ENCODE data around the gene SDR39U1. TPM values are rescaled to one million over a fixed set of nuclear protein-coding genes. Genes with fewer than 3 reads are reported as not detected.

Gene SDR39U1
- total RNA-seq, 1 experiment from 2014 or later = 56.7 TPM

GRCh38 chr14:24416932-24417619, 25.5 kb downstream of the SDR39U1 start:
- H3K4me3 Mint-ChIP-seq = no peak overlapping the region
- DNase-seq (ENCODE audit: low spot score) (no peak), ATAC-seq (no peak)
- ChIA-PET POLR2A (interaction anchor here (0.9 kb wide), 1 partner anchor 17 kb away, joined by 3 read pairs; no protein-coding TSS in a partner anchor), CTCF (interaction anchor here (0.7 to 5.4 kb wide), 7 partner anchors 10 to 84 kb away, joined by 3 to 37 read pairs (median 4); partner anchors contain the start of genes ADCY4, CBLN3, KHNYN and NYNRIN)
- H3K27ac Mint-ChIP-seq = no peak overlapping the region
- no peaks in the 10 kb centered on the region for H3K9me3 Mint-ChIP-seq
- TF ChIP-seq ZMAT4 (CRISPR knock-in tag; IDR thresholded peaks at IDR 0.05) = no peak
- TF ChIP-seq ZNF512 (CRISPR knock-in tag; IDR thresholded peaks at IDR 0.05; ENCODE audit: borderline replicate concordance) = no peak
- TF ChIP-seq NR1H2 (CRISPR knock-in tag; IDR thresholded peaks at IDR 0.05) = no peak
- no peak for TF ChIP-seq ERG (CRISPR knock-in tag; IDR thresholded peaks at IDR 0.05)
- no peak for TF ChIP-seq ESRRA (CRISPR knock-in tag; IDR thresholded peaks at IDR 0.05; ENCODE audit: borderline replicate concordance)
- TF ChIP-seq ATF3 (CRISPR knock-in tag; conservative IDR thresholded peaks at IDR 0.05) = no peak
- TF ChIP-seq ZNF416 (CRISPR knock-in tag; IDR thresholded peaks at IDR 0.05) = no peak
- no peak for TF ChIP-seq SP1 (CRISPR knock-in tag; conservative IDR thresholded peaks at IDR 0.05)
- TF ChIP-seq MAX (CRISPR knock-in tag; IDR thresholded peaks at IDR 0.05) = no peak
- no peak for TF ChIP-seq ATF1 (CRISPR knock-in tag; IDR thresholded peaks at IDR 0.05)
- TF ChIP-seq FOXK1 (CRISPR knock-in tag; IDR thresholded peaks at IDR 0.05) = no peak
- H3K4me1 Mint-ChIP-seq = no peaks in the 10 kb centered on the region
- peaks cover 9% of the 10 kb centered on the region; the same call in 1 of the 2 replicates for H3K36me3 Mint-ChIP-seq
- peaks cover 30% of the 10 kb centered on the region for H3K27me3 Mint-ChIP-seq (ENCODE audit: low read depth)

GRCh38 chr14:24416254-24416931, 26.2 kb downstream of the SDR39U1 start:
- Mint-ChIP-seq H3K36me3 (peaks cover 9% of the 10 kb centered on the region; the same call in 1 of the 2 replicates), H3K4me3 (no peak overlapping the region), H3K27me3 (ENCODE audit: low read depth) (peaks cover 28% of the 10 kb centered on the region), H3K4me1 (no peaks in the 10 kb centered on the region), H3K27ac (no peak overlapping the region), H3K9me3 (no peaks in the 10 kb centered on the region)
- ATAC-seq (no peak), DNase-seq (ENCODE audit: low spot score) (no peak)
- CTCF ChIA-PET = interaction anchor here (0.7 to 5.4 kb wide), 7 partner anchors 9 to 83 kb away, joined by 3 to 37 read pairs (median 4); partner anchors contain the start of genes ADCY4, CBLN3, KHNYN and NYNRIN
- POLR2A ChIA-PET = interaction anchor here (0.9 kb wide), 1 partner anchor 17 kb away, joined by 3 read pairs; no protein-coding TSS in a partner anchor
- TF ChIP-seq OVOL2 (CRISPR knock-in tag; IDR thresholded peaks at IDR 0.05; ENCODE audit: borderline replicate concordance) (no peak), ZNF121 (CRISPR knock-in tag; IDR thresholded peaks at IDR 0.05) (no peak), MAX (CRISPR knock-in tag; IDR thresholded peaks at IDR 0.05) (no peak), ZNF281 (CRISPR knock-in tag; IDR thresholded peaks at IDR 0.05) (no peak), ZMAT4 (CRISPR knock-in tag; IDR thresholded peaks at IDR 0.05) (no peak), SMAD4 (CRISPR knock-in tag; IDR thresholded peaks at IDR 0.05) (no peak), ZNF396 (CRISPR knock-in tag; IDR thresholded peaks at IDR 0.05; ENCODE audit: borderline replicate concordance) (no peak), IRF1 (CRISPR knock-in tag; IDR thresholded peaks at IDR 0.05) (no peak), E2F1 (CRISPR knock-in tag; IDR thresholded peaks at IDR 0.05) (no peak), CTCF (IDR thresholded peaks at IDR 0.05) (no peak), TEAD1 (CRISPR knock-in tag; IDR thresholded peaks at IDR 0.05) (no peak), ZNF138 (CRISPR knock-in tag; conservative IDR thresholded peaks at IDR 0.05) (no peak)

Measured in WTC11 (cell line).